ENCODE measurements around the gene USP14.
"Not testable (repeated sequence)": the region's sequence is repeated elsewhere in the genome, so short reads cannot be mapped to it uniquely, and the experiment has no call there.

GRCh38 chr18:120539-121260, 37.7 kb upstream of the USP14 start:
- TF ChIP-seq CTCF (conservative IDR thresholded peaks at IDR 0.05; ENCODE audit: low read length); EZH2phosphoT487 (IDR thresholded peaks at IDR 0.05; ENCODE audit: borderline replicate concordance): not testable (repeated sequence)
